Gastrocnemius medialis (tissue), 4 donors: ENCODE measurements around the gene ZNF287.

Experiments used
- POLR2A ChIP-seq, 2 donors: fragments of 450-650 bp; IDR thresholded peaks; one replicate each; pipeline ENCODE4 v1.6.1; 2017; ENCODE audit warnings: antibody characterized with exemption in 2 of 2, mild to moderate bottlenecking in 2 of 2, moderate library complexity in 2 of 2
- TF ChIP-seq, protein P1 (sequence below), 5 experiments: fragments of 450-650 bp in 3 of 5; fragments of 200-600 bp in 2 of 5; sonication (generic) in 2 of 5; IDR thresholded peaks in 4 of 5; conservative IDR thresholded peaks in 1 of 5; 1 replicate in 4 of 5; 2 replicates in 1 of 5; pipeline ENCODE4 v1.5.1; 2016 to 2019; ENCODE audit warnings: antibody characterized with exemption in 5 of 5, mild to moderate bottlenecking in 3 of 5, moderate library complexity in 3 of 5

DNA sequence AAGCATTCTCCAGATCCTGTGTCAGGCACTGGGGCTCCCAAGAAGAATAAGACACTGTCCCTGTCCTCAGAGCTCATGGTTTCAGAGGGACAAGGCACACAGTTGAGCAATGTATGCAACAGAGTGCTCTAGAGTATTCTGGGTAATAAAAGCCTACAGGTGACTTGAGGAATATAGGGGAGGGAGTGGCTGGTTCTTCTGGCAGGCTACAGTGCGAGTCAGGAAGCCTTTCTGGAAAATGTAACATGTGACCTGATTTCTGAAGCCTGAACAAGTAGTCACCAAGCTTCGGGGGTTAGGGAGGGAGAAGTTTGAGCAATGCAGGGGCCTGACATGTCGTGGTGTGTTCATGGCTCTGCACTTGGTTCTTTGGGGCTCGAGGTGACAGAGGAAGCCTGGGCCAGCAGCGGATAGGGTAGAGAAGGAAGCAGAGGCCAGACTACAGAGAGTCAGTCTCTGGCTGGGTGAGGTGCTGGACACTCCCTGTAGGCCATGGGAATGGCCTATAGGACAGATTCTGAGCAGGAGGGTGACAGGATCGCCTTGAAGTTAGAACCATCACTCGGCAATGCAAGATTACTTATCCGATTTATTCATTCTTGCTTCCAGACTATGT is 61.0 kb downstream of the ZNF287 start:
- TF ChIP-seq, protein P1, sequence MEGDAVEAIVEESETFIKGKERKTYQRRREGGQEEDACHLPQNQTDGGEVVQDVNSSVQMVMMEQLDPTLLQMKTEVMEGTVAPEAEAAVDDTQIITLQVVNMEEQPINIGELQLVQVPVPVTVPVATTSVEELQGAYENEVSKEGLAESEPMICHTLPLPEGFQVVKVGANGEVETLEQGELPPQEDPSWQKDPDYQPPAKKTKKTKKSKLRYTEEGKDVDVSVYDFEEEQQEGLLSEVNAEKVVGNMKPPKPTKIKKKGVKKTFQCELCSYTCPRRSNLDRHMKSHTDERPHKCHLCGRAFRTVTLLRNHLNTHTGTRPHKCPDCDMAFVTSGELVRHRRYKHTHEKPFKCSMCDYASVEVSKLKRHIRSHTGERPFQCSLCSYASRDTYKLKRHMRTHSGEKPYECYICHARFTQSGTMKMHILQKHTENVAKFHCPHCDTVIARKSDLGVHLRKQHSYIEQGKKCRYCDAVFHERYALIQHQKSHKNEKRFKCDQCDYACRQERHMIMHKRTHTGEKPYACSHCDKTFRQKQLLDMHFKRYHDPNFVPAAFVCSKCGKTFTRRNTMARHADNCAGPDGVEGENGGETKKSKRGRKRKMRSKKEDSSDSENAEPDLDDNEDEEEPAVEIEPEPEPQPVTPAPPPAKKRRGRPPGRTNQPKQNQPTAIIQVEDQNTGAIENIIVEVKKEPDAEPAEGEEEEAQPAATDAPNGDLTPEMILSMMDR (IDR thresholded peaks at IDR 0.05 in 4 of 5, conservative IDR thresholded peaks at IDR 0.05 in 1 of 5): no peak
- TF ChIP-seq POLR2A (IDR thresholded peaks at IDR 0.05): no peak
